Loucy (cell line): ENCODE measurements around the gene CDKN2D.

Experiments
- H2AFZ ChIP-seq: fragments of 200-600 bp; sonication (generic); 2 replicates; pipeline ENCODE4 v1.6.0; 2016; ENCODE audit warnings: antibody characterized with exemption, mild to moderate bottlenecking, low read length, moderate library complexity
- H3F3A ChIP-seq: fragments of 200-600 bp; 2 replicates; pipeline ENCODE4 v1.6.0; 2016; ENCODE audit warnings: antibody characterized with exemption, low read depth, mild to moderate bottlenecking
- H3K27me3 ChIP-seq: fragments of 200-600 bp; sonication (generic); 2 replicates; pipeline ENCODE4 v1.6.1; 2014; ENCODE audit warnings: low read length, mild to moderate bottlenecking; ENCODE audit not compliant: insufficient read depth, poor library complexity, severe bottlenecking
- H3K36me3 ChIP-seq: fragments of 200-600 bp; sonication (generic); 2 replicates; pipeline ENCODE4 v1.6.1; 2016; ENCODE audit warnings: low read length; ENCODE audit not compliant: insufficient read depth
- H3K4me1 ChIP-seq: fragments of 200-600 bp; sonication (generic); 2 replicates; pipeline ENCODE4 v1.5.1; 2014; ENCODE audit warnings: low read length, mild to moderate bottlenecking; ENCODE audit not compliant: insufficient read depth, poor library complexity, severe bottlenecking
- H3K4me2 ChIP-seq: fragments of 200-600 bp; sonication (generic); 2 replicates; pipeline ENCODE4 v1.6.0; 2014; ENCODE audit warnings: antibody characterized with exemption, low read length, low read depth, mild to moderate bottlenecking; ENCODE audit not compliant: poor library complexity, severe bottlenecking
- H3K4me3 ChIP-seq: fragments of 200-600 bp; sonication (generic); 2 replicates; pipeline ENCODE4 v1.5.1; 2014; ENCODE audit warnings: low read length, mild to moderate bottlenecking, mixed read lengths; ENCODE audit not compliant: poor library complexity, severe bottlenecking
- H3K79me2 ChIP-seq: fragments of 200-600 bp; sonication (generic); 2 replicates; pipeline ENCODE4 v1.6.1; 2014; ENCODE audit warnings: low read length; ENCODE audit not compliant: insufficient read depth
- H3K9ac ChIP-seq: fragments of 200-600 bp; sonication (generic); 2 replicates; pipeline ENCODE4 v1.6.0; 2014; ENCODE audit warnings: mild to moderate bottlenecking, low read depth, low read length, moderate library complexity; ENCODE audit not compliant: poor library complexity, severe bottlenecking
- H3K9me2 ChIP-seq: fragments of 200-600 bp; sonication (generic); replicated peaks from 2 replicates; pipeline ENCODE4 v1.6.1; 2016; ENCODE audit warnings: low read depth, low read length, mixed read lengths
- H3K9me3 ChIP-seq: fragments of 200-600 bp; sonication (generic); 2 replicates; pipeline ENCODE4 v1.6.1; 2014; ENCODE audit warnings: mild to moderate bottlenecking, antibody characterized with exemption, low read length, low read depth; ENCODE audit not compliant: insufficient read depth
- H4K20me1 ChIP-seq: fragments of 200-600 bp; sonication (generic); 2 replicates; pipeline ENCODE4 v1.6.0; 2014; ENCODE audit warnings: antibody characterized with exemption, low read length, mild to moderate bottlenecking; ENCODE audit not compliant: insufficient read depth, poor library complexity, severe bottlenecking
- EZH2phosphoT487 ChIP-seq: fragments of 200-600 bp; IDR thresholded peaks from 2 replicates; pipeline ENCODE4 v1.6.1; 2018; ENCODE audit warnings: antibody characterized with exemption, mild to moderate bottlenecking, moderate library complexity, borderline replicate concordance
- TF ChIP-seq, protein P1 (sequence below): fragments of 200-600 bp; sonication (generic); conservative IDR thresholded peaks from 2 replicates; pipeline ENCODE4 v1.5.1; 2014; ENCODE audit warnings: mild to moderate bottlenecking, antibody characterized with exemption, low read length

CDKN2D gene

DNA sequence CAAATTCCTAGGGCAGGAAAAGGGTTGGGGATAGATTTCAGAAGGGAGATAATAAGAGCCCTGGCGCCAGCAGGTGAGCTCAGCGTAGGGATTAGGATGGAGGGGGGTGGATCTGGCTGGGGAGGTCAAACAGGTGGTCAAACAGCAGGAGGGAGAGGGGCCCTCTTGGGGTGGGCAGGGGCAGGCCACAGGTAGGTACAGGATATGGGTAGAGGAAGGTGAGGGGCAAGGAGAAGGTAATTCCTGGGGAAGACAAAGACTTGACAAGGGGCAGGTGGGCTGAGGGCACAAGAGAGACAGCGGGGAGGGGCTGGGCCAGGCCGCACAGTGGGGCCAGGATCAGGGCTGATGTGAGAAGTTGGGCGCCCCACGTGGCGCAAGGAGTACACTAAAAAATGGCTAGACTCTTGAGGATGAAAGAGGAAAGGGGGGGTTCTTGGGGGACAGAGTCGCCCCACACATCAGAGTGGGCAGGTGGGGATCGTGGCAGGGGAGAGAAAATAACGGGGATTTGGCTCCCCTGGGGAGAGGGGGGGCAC is 3.7 kb downstream of the CDKN2D start:
- H3K79me2 ChIP-seq: peaks cover 79% of the 10 kb centered on the region
- H3F3A ChIP-seq: peaks cover 10% of the 10 kb centered on the region; the same call in 1 of the 2 replicates
- peaks cover 32% of the 10 kb centered on the region for H3K4me1 ChIP-seq
- H3K9me2 ChIP-seq: no peaks in the 10 kb centered on the region
- peak overlapping the region; percentile 86 for H3K4me3 ChIP-seq
- no peaks in the 10 kb centered on the region for H3K9me3 ChIP-seq
- TF ChIP-seq, protein P1, sequence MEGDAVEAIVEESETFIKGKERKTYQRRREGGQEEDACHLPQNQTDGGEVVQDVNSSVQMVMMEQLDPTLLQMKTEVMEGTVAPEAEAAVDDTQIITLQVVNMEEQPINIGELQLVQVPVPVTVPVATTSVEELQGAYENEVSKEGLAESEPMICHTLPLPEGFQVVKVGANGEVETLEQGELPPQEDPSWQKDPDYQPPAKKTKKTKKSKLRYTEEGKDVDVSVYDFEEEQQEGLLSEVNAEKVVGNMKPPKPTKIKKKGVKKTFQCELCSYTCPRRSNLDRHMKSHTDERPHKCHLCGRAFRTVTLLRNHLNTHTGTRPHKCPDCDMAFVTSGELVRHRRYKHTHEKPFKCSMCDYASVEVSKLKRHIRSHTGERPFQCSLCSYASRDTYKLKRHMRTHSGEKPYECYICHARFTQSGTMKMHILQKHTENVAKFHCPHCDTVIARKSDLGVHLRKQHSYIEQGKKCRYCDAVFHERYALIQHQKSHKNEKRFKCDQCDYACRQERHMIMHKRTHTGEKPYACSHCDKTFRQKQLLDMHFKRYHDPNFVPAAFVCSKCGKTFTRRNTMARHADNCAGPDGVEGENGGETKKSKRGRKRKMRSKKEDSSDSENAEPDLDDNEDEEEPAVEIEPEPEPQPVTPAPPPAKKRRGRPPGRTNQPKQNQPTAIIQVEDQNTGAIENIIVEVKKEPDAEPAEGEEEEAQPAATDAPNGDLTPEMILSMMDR: peak; percentile 59
- no peak for TF ChIP-seq EZH2phosphoT487
- H3K4me2 ChIP-seq: peak overlapping the region; percentile 90
- H3K36me3 ChIP-seq: peaks cover 17% of the 10 kb centered on the region; the same call in 1 of the 2 replicates
- peaks cover 30% of the 10 kb centered on the region for H4K20me1 ChIP-seq
- H3K27me3 ChIP-seq: peaks cover 4% of the 10 kb centered on the region
- H2AFZ ChIP-seq: peak overlapping the region; percentile 17; the same call in 1 of the 2 replicates
- peak overlapping the region; percentile 99 for H3K9ac ChIP-seq

DNA sequence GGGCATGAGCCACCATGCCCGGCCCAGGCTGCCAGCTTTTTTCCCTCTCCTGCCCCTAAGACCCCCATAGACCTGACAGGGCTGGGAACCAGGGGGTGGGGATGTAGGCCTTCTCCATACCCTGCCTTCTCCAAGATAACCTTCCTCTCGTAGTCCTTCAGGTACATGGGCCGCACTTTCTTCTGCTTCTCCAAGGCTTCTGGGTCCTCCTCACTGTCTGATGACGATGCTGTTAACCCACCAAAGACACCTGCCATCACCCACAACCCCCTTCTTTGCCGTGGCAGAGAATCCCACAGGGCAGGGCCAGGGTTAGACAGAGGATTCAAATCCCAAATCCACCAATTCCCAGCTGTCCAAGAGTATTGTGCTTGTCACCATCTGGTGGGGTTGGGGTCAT is 6.2 kb downstream of the CDKN2D start:
- Histone ChIP-seq H3K9me2 (no peaks in the 10 kb centered on the region), H3K9ac (peak overlapping the region; percentile 4), H2AFZ (no peak overlapping the region), H4K20me1 (peaks cover 30% of the 10 kb centered on the region), H3F3A (peaks cover 8% of the 10 kb centered on the region; the same call in 1 of the 2 replicates), H3K4me1 (peaks cover 31% of the 10 kb centered on the region), H3K79me2 (peaks cover 87% of the 10 kb centered on the region), H3K4me3 (no peak overlapping the region), H3K36me3 (peaks cover 39% of the 10 kb centered on the region; the same call in 1 of the 2 replicates), H3K27me3 (peaks cover 4% of the 10 kb centered on the region), H3K9me3 (no peaks in the 10 kb centered on the region), H3K4me2 (peak overlapping the region; percentile 16)
- TF ChIP-seq, protein P1: no peak

DNA sequence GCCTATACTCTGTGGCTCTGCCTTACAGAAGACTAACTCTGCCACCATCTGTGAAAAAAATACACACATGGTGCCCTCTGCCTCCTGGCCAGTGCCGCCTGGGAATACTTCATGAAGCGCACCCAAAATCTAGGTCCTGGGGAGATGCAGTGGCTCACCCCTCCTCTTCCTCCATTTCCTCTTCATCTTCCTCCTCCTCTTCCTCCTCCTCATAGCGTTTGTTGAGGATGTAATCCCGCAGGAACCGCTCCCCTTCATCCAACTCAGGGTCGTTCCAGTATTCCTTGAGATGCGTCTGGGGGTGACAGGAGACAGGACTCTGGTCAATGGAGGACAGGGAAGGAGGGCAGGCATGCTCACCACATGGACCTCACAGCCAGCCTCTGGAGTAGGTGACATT is 8.6 kb downstream of the CDKN2D start:
- Histone ChIP-seq H3F3A (peaks cover 8% of the 10 kb centered on the region), H3K27me3 (no peaks in the 10 kb centered on the region), H3K36me3 (peaks cover 52% of the 10 kb centered on the region; the same call in 1 of the 2 replicates), H3K9ac (no peak overlapping the region), H3K9me2 (no peaks in the 10 kb centered on the region), H3K4me3 (no peak overlapping the region), H3K4me2 (no peak overlapping the region), H3K4me1 (peaks cover 30% of the 10 kb centered on the region), H3K9me3 (no peaks in the 10 kb centered on the region), H2AFZ (no peak overlapping the region), H3K79me2 (peaks cover 86% of the 10 kb centered on the region), H4K20me1 (peaks cover 27% of the 10 kb centered on the region)
- TF ChIP-seq, protein P1: no peak
- no peak for TF ChIP-seq EZH2phosphoT487
